ENCODE measurements around the gene KDM4B.

KDM4B gene

DNA sequence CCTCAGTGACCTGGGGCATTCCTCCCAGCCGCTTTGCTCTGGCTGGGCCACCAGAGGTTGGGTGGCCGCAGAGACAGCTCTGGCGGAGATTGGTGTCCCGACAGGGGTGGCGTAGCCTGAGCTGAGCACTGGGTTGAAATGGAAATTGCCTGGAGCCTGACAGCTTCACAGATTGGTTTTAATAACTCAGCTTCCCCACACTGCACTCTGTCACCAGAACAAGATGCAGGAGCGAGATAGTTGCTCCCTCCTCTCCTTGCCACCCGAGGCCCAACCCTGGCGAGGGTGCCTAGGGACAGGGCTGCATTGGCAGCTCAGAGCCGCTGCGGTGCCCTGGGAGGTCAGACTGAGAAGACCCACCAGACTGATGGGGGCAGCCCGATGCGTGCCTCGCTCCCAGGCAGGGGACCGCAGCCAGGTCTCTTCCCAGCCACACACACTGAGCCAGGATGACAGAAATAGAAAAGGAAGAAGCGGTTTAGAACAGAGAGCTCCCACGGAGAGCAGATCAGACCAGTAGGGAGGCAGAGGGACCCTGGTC, 84.1 kb downstream of the KDM4B start:
- DNase-seq, result no peak

DNA sequence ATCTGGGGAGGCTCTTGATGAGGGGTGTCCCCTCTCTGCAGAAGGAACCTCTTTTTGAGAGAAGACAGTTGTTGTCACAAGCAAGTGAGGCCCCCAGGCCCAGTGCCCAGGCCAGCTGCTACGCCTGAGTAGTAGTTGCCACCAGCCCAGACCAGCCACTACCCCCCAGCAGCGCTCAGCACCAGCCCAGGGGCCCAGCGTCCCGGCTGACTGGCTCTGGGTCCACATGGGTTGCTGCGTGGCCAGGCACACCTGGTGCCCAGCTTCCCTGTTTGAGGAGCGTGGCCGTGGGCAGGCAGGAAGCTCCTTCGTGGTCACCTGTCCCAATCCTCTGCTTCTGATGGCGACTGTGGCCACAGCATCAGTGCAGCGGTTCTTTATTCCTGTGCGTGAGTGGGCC, 84.7 kb downstream of the KDM4B start:
- no peak for DNase-seq

DNA sequence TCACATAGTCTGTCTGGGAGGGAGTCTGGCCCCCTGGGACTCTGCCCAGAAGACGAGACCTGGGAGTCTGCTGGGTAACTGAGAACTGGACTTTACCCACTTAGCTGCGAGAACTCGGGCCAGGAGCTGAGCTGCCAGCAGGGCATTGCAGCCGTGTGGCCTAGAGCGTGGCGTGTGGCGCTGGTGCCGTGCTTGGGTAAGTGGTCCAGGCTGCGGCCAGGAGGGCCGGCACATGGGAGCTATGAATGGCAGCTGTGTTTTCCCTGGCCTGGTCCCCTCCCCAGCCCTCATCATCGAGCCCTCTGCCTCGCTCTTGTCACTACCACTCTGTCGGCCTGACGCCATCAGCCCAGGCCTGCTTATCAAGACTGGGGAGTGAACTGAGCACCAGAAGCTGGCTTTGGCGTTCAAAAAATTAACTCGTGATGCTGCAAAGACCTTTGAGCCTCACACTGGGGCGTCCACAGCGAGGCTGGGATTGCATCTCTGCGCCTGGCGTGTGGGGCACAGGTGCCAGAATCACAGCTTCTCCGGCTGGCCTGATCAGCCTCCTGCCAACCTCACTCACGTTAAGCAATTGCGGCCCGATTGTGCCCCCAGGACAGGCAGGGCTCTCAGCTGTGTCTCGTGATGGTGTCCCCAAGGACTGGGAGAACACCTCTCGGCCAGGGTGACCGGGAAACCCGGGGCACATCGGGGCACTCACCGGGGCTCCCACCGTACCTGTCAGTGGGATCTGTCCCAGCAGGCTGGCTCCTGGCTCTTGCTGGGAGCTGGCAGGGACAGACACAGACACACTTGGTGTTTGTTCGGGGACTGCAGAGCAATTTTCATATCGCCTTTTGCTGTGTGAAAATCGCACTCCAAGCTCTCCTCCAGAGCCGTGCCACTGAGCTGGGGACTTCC, 85.9 kb downstream of the KDM4B start:
- no peak for DNase-seq

DNA sequence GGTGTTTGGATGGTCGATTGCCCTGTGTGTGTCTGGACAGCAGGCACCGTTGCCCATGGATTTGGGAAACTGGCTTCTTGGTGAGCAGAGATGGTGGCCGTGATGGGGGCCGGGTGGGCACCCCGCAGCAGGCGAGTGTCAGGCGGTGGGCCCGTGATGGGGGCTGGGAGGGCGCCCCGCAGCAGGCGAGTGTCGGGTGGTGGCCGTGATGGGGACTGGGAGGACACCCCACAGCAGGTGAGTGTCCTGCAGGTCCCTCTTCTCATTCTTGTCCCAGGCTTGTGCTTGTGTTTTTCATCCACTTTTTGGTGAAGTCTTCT, 86.5 kb downstream of the KDM4B start:
- no peak for DNase-seq

DNA sequence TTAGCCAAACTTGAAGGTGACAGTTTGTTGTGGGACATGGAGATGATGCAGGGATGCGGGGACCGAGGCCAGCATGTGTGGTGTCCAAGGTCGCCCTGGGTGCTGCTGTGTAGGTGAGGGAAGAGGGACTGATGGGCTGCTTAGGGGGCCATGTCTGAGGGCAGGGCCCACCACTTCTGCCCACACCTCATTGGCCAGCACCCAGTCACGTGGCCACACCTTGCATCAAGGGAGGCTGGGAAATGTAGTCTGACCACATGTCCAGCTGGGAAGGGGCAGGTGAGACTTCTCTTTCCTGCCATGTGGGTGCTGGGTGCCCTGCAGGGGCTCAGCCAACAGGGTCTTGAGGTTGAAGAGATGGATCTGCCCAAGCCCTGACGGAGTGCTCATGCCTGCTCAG, 88.9 kb downstream of the KDM4B start:
- DNase-seq, result no peak

DNA sequence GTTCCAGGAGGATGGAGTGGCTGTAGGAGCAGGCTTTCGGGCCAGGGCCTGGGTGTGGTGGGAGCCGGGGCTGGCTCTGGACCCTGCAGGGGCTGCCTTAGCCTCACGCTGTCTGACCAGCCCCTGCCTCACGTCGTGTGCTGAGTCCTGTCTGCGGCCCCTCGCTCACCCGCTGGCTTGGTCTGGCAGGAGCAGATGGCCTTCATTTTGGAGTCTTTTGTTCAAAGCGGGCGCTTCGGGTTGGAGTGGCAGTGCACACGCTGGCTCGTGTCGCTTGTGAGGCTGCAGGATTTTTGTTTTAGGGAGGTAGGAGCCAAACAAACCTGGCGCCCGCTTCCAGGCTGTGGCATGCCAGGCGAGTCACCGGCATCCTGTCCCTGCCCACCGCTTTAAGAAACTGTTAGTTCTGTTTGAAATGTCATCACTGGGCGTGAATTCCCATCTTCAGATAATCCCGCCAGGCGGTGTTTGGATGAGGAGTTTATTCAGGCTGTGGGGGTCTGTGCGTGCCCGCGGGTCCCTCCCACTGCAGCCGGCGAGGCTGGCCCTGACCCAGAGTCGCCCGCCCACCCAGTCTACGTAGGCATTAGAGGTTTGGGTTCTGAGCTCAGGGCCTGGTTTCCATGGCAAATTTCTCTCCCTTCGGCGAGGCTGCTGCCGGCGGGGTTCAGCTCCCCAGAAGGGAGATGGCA, 89.8 kb downstream of the KDM4B start:
- no peak for DNase-seq

DNA sequence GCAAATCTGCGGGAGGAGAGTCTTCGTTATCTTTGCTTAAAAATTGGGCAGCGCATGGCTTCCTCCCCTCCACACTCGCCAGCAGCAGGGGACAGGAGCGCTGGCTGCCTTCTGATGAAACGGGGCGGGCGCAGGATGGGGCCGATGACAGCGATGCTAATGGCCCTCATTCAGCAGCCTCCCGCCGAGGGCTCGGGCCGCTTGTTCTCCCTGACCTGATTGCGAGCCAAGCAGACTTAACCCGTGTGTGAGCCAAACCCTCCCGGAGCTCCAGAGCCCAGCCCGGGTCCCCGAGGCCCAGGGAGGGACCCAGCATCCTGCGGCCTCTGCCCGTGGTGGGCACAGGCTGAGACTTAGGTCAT, 90.3 kb downstream of the KDM4B start:
- DNase-seq, result no peak

DNA sequence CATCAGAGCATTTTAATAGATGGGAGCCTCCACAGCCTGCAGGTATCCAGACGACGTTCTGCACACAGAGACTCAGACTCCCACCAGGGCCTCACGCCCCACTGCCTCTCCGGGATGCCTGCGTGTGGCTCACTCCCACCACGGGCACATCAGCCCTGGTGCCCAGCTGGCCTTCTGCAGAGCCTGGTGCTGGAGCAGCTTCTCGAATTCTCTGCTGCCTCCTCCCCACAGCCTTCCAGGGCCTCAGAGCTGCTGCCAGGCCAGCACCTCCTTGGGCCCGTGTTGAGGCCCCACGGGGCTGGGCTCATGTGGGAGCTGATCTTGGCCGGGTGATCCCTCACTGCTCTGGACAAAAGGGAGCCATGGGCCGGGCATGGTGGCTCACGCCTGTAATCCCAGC, 90.9 kb downstream of the KDM4B start:
- DNase-seq, result no peak

DNA sequence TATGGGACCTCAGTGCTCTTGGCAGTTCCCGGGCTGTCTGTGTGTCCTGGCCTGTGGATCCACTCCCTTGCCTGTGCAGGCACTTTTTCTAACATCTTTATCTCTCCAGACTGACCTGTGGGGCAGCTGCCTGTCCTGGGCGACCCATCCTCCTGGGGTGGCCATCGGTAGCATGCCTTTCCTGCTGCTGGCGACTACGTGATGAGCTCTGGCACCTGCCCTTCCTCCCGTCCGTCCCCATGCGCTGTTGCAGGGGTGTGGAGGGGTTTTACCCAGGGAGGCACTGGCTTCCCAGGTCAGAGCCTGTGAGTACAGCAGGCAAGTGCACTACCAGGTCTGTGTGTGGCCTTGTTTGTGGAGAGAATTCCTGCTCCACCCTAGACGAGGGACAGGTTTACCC, 93.3 kb downstream of the KDM4B start:
- DNase-seq, result no peak

DNA sequence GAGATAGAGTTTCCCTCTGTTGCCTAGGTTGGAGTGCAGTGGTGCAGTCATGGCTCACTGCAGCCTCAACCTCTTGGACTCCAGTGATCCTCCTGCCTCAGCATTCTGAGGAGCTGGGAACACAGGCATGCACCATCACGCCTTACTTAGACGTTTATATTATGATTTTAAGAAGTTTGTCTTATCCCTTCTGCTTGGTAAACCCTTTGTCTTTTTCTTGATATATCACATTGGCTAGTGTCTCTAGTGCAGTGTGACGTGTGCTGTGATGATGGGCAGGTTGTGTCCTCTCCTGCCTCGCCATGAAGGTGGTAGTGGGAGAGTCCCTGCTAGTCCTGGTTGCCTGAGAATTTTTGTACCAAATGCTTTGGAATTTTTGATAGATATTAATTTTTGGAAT, 93.9 kb downstream of the KDM4B start:
- no peak for DNase-seq

DNA sequence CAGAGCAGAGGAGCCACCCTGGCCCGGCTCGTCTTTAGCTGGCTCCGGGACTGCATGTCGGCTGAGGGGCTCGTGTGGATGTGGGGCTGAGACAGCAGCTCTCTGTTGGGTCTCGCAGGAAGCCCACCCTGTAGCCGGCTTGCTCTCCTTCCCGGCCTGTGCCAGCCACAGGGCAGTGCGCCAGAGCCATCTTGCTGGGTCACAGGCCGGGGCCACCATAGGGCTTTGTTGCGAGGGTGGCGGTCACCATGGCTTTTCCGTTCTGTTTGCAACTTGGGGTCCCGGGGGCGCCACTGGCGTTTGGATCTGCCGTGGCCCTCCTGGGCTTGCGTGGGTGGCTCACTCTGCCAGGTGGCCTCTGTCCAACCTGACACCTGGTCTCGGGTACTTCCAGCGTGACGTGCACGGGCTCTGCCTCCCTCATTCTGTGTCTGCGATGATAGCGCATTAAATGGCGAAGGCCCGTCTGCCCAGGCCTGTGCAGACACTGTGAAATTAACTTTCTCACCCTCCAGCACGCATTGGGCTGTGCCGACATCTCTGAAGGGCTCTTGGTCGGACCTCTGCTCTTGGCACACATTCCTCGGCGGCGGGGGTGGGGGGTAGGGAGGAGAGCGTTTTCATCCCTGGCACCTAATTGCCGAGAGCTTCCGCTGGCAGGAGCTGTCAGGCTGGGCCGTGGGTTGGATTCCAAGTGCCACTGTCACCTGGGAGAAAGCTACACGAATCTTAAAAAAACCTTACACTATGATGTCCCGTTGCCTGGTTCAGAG, 95.1 kb downstream of the KDM4B start:
- DNase-seq, result no peak

DNA sequence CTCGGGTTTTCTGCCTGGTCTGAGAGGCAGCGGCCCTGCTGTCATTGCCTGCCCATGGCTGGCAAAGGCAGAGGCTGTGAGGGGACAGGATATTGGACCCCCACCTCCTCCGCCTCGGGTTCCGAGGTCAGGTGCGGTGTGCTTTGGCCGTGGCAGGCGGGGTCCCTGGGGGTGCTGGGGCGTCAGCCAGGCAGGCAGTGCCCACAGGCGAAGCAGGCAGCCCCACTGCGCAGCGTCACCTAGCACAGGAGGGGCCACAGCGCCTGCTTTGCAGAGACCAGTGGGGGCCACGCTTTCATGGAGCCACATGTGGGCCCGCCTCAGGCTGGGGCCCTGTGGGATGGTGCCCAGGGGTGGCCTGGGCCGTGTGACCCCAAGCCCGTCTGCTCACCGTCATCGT, 96.0 kb downstream of the KDM4B start:
- no peak for DNase-seq

DNA sequence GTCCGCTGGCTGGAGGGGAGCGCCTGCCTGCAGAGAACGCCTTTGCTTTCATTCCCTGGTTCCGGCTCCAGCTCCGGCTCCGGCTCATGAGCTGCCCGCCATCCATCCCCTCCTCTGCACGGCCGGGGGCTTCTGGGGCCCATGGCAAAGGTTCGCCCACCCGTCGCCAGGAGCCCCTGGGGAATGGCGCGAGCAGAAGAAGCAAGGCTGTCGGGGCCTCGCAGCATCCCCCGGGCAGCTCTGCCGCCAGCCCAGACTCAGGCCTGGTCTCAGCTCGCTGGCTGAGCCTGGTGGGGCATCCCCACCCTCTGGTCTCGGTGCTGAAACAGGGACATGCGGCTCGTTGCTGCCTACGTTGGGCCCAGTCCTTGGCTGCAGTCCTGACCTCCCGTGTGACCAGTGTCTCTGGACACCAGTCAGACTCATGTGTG, 96.8 kb downstream of the KDM4B start:
- DNase-seq, result no peak

DNA sequence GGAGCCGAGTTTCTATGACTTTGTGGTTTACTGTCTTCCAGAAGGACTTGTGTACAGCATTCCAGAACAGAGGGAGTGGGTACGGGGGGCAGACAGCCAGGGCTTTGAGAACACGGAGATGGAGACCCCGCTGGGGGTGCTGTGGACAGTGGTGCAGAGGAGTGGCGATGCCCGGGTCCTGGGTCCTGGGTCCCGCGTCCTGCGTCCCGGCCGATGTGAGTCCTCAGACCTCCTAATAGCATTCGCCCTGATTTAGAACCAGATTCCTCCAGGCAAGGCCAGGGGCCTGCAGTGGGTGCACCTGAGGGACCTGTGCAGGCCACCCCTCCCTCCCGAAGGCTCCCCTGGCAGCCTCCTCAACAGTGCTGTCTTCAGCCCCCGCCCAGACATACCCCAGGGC, 97.9 kb downstream of the KDM4B start:
- DNase-seq, result no peak

DNA sequence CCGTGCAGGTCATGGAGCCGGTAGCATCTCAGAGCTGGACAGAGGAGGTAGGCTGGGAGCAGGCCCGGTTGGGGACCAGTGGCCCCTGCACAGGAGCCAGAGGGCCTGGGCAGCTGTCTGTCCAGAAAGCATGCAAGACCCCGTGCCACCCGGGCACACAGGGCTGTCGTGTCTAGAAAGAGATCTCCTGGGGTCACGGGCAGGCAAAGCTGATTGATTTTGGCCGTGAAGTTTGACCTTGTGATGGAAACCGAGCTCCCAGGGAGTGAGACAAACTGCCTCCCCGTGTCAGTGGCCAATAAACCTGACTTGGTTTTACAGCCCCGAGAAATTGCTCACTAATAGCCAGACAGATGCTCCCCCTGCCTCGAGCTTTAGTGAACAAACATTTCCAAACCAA, 98.8 kb downstream of the KDM4B start:
- DNase-seq, result no peak

DNA sequence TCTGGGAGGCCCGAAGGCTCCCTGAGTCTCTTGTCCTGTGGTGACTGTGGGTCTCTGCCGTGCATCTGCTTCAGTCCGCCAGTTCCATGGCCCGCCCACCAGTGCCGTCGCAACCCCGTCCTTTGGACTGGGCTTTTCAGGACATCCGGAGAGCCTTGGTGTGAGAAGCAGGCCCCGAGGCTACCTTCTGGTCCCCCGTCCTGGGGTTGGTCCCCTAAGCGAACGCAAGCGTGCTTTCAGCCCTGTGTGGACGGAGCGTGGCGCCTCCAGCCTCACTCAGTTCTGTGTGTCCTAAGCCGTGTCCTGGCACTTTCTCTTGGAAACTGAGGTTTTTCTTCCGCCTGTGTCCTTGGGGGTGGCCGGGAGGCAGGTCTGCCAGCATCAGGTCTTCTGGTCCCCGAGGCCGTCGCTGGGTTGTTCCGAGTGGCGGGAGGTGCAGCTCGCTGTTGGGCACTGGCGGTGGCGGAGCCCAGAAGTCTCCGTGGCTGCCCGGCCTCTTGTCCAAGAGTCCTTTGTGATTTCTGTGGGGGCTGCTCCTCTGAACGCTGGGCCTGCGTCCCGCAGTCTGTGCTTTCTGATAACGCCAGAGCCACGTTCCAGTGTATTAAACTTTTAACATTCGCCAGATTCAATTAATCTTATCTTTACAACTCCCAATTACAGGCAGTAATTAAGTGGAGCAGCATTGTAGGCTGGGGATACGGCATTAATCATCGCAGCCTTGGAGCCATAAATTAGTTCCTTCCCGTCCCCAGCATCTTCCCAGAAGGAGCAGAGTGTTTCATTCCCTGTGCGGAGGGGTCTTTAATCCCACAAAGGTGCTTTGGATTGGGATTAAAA, 99.5 kb downstream of the KDM4B start:
- no peak for DNase-seq

DNA sequence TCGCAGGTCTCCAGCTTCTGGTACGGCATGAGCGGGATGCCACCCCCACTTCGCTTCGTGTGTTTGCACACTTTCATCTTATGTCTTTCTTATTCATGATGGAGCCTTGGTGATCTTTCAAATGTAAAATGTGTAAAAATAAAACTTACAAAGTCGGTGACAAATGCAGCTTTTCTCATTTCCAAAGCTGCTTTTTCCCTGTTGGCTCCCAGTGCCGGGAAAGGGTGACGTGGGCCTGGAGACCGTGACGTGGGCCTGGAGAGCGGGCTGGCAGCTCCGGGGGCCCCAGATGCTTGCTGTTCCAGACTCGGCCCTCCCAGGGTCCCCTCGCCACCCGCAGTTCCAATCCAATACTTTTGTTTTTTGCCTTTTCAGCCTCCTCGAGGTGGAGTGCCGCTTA, 101.4 kb downstream of the KDM4B start:
- no peak for DNase-seq

DNA sequence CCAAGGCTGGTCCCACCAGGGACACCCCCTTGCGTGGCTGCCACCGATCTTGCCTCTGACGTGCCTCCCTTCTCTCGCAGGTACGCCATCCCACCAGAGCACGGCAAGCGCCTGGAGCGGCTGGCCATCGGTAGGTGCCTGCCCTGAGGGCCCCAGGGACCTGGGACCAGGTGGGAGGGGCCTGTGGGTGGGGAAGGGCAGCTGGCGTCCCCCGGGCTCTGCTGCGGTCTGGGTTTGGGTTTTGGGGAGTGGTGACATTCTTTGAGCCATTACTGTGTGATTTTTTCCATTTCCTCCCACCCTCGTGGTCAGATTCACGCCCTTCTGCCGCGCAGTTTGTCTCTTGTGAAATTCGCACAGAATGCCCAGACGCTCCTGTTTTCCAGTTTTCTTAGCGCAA, 102.0 kb downstream of the KDM4B start:
- no peak for DNase-seq

DNA sequence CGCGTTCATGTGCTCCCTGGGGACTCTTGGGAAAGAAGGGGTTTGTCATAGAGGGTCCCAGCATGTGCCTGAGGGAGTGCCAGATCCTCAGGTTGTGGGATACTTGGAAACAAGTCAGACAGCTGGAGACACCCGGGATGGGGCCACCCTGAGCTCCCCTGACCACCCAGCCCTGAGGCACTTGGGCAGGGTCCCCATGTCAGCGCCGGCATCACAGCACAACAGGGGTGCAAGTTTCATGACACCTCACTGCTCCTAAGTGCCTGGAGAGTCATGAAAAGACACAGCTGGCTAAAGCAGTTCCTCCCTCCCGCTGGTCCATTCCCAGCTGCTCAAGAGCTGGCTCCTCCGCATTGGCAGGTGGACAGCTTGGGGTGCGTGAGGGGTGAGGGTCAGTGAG, 102.7 kb downstream of the KDM4B start:
- no peak for DNase-seq

DNA sequence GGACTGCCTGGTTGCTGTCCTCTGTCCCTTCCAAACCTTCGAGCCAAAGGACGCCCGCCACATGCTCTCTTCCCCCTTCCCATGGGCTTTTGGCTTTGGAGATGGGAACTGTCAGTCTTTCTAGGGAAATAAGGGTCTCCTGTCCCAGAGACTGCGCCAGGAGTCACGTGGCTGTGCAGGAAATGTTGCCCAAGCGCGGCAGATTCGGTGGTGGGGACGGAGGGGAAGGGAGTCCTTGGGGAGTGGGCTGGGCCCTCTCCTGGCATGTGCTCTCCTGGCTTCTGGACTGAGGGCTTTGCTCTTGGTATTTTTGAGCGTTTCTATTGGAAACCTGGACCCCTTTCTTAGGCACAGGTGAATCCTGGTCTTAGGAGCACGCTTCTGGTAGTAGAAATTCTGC, 103.2 kb downstream of the KDM4B start:
- DNase-seq, result no peak

DNA sequence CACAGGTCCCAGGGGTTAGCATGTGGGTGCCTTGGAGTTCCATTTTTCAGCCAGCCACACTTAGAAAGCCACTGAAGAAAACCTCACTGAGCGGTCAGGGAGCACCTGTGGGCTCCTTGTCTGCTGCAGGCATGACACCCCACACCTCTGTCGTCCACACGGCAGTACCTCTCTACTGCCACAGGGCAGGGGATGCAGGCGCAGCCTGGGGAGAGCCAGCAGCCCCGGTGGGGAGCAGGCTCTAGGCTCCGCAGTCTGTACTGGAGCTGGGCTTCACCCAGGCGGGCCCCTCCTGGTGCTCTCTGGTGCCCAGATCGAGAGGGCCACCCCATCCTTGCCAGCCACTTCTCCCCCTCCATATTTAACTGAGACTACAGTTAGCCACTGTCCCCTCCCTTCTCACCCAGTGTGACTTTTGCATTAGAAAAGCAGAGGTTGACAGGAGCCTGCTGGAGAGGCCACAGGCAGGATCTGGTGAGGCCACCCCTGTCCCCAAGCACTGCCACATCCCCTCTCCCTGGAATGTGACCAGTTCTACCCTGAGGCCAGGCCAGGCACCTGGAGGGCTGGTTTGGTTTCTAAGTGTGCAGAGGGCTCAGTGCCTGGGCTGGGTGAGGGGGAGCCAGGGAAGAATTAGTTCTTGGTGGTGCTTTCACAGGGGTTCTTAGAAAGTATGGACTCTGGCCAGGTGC, 104.4 kb downstream of the KDM4B start:
- DNase-seq, result no peak

DNA sequence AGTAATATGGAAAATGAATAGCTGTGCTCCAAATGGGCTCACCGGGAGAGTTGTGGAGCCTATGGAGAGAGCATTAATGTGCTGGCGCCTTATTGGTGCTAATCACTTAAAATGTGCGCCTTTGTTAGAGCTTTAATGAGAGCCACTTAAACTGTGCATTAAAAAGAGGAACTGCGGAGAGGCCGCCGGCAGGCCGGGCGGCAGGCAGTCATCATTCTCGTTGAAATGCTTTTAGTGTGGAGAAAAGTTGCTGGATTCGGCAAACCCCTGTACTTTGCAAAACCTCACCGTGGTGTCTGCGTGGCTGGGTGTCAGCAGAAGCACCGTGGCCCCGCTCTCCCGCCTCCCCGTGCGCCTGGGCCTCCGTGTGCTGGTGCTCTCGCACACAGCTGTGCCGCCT, 105.5 kb downstream of the KDM4B start:
- DNase-seq, result no peak

All from activated effector memory CD4-positive, alpha-beta T cell treated with Interleukin-2 at 50 U/mL for 16 hours (primary cell).